Measurements from ENCODE around the gene MYH14.

GRCh38 chr19:50326101-50326664, 122.8 kb downstream of the MYH14 start:
- TF ChIP-seq CTCF (optimal IDR thresholded peaks at IDR 0.05 in 1 of 3, IDR thresholded peaks at IDR 0.05 in 1 of 3, conservative IDR thresholded peaks at IDR 0.05 in 1 of 3; ENCODE audit: extremely low read depth in 1 of 3, insufficient read depth in 2 of 3, low read length in 3 of 3) (no peak), EZH2 (IDR thresholded peaks at IDR 0.05; ENCODE audit: low read length) (no peak)
